Measurements from ENCODE around the gene CCNK.

CCNK gene

DNA sequence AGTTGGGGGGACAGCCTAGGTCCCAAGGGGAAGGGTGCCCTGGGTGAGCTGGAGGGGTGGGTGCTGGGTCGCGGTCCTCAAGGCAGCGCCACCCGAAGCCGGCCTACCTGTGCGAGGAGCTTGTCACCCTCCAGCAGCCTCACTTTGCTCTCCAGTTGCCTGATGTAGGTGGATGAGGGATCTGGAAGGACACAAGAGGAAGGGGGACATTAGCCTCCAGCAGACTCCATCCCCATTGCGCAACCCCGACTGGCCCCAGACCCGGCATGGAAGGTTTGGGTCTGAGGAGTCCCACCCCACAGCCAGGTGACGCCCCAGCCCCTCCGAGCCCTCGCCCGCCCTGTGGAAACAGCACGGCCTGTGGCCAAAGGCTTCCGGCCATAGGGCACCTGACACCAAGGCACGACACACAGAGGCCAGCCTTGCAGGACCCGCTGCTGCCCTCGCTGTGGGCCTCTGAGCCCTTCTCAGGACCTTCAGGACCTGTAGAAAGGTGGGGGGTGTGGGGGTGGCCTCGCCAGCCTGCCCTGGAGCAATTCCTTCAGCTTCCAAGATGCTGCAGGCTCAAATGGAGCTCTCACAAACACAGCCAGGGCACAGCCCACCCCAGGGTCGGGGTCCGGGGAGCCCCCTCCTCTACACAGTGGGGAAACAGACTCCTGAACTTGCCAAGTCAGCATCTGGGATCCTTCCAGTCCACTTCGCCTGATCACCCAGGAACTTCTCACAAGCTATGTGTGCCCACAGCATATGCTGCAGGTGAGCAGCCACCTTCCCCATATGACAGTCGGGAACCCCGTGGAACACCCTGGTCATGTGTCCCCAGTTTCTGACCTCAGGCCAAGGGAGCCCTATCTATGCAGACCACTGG is 54.9 kb downstream of the CCNK start:
- no peak for DNase-seq (ENCODE audit: low spot score)

DNA sequence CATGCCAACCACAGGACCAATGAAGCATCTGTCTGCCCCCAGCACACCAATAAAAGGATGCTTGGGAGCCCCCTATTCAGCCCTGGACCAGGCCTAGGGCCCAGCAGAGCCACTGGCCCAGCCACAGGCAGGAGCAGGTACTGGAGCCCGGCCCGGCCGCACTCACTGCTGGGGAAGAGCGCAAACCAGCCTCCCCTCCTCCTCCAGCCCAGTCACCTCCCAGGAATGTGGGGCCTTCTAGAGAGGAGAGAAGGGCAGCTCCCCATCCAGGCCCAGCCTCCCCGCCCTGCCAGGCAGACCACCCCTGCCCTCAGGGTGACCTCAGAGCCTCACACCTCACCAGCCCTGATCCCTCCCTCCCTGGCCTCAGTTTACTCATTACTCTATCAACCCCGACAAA is 56.2 kb downstream of the CCNK start:
- DNase-seq (ENCODE audit: low spot score), result no peak

- DNase-seq (ENCODE audit: low spot score), result no peak
These were observed 57.1 kb downstream of the CCNK start for GRCh38 chr14:99538275-99538674.

DNA sequence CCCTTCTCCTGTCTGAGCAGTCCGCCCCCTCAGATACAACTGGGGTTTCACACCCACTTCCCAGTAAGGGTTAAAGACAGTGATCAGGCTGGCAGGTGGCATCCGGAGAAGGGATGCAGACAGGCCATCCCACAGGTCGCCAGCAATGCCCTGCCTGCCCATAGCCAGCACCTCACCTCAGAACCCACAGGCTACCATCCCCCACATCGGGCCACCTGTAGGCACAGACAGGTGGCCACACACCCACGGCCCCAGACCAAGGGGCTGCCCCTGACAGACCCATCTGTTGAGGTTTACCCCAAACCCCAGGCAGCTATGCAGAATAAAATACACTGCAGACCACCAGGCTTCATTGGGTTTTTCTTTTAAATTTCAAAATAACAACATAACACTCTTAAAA is 57.5 kb downstream of the CCNK start:
- no peak for DNase-seq (ENCODE audit: low spot score)

- no peak for DNase-seq (ENCODE audit: low spot score)
These were observed 58.3 kb downstream of the CCNK start for GRCh38 chr14:99539491-99539890.

DNA sequence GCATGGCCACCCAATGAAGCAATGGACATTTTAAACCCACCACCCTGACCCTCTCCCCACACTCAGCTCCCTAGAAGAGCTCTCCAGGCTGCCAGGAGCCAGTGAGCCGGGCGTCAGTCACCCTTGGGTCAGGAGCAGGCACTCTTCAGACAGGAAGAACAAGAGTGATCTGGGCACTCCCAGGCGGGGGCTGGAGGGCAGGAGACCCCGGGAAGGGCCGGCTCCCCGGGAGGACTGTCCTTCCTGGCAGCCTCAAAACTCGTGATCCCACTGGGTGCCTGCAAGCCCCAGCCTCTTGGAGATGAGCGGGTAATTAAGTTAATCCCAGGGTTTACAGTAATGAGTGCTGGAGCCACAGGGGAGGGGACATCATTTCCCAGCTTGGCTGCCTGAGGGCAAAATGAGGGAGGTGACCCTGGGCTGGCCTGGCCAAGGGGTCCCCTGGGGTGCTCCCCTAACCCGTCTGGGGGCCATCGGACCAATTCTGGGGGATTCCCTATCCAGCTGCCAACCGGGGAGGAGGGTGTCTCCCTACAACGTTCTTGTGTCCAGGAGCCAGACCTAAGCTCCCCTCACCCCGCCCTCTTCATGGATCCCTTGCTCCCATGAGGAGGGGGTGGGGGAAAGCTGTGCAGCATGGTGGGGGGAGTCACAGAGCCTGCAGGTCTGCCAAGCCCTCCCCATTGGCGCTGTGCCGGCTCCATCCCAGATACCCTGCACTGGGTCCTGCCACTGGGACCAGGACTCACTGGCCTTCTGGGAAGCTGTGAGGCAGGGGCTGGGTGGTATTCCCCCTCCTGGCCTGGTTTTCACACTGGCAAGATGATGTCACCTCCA is 59.2 kb downstream of the CCNK start:
- DNase-seq (ENCODE audit: low spot score), result no peak

DNA sequence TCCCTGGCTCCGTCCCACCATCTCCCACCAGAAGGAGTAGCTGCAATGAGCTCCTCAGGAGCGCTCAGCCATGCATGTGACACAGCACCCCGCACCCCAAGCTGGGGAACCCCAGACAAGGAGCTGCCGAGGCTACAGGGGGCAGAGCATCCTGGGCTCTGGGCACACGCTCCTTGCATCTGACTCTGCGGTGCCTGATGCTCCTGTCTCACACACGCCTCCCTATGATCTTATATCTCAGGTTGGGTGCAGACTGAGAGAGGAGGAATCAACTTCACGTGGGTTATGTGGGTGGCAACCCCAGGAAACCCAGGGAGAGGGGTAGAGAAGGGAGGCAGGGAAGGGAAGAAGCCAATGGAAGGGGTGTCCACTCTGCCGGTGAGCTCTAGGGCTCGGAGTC is 60.0 kb downstream of the CCNK start:
- DNase-seq (ENCODE audit: low spot score), result no peak

GRCh38 chr14:99541677-99542470 is 60.7 kb downstream of the CCNK start:
- DNase-seq (ENCODE audit: low spot score), result no peak

DNA sequence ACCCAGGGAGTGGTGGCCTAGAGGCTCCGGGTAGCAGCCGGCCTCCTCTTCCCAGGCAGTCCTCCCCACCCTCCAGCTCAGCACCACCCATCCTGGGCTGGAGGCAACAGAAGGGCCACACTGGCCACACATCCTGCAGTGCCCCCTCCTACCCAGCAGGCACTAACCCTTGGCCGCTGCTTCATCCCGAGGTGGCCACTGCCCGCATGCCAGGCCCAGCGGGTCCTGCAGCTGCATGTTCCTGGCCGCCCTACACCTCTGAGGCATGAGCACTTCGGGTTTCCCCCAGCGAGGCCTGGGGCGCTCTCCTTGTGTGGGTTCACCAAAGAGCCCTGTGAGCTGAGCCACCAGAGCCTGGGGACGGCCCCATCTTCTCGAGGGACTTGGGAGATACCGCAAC is 61.4 kb downstream of the CCNK start:
- no peak for DNase-seq (ENCODE audit: low spot score)

DNA sequence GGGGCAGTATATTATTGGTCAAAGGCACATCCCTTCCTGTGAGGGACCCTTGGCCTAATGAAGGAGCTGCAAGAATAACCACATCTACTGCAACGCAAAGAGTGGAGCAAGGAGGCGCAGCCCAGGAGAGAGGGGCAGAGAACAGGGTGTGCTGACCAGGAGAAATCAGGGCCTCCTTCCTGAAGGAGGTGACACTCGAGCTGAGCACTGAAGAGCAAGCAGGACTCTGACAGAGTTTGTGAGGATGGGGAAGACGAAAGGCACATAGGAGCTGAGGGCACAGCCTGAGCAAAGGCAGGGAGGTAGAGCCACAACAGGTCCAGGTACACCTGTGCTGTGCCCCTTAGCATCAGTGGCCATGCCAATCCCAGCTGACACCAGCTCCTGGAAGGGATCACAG is 62.2 kb downstream of the CCNK start:
- no peak for DNase-seq (ENCODE audit: low spot score)

GRCh38 chr14:99543985-99544384 is 62.8 kb downstream of the CCNK start:
- no peak for DNase-seq (ENCODE audit: low spot score)

GRCh38 chr14:99544991-99545390 is 63.8 kb downstream of the CCNK start:
- no peak for DNase-seq (ENCODE audit: low spot score)

DNA sequence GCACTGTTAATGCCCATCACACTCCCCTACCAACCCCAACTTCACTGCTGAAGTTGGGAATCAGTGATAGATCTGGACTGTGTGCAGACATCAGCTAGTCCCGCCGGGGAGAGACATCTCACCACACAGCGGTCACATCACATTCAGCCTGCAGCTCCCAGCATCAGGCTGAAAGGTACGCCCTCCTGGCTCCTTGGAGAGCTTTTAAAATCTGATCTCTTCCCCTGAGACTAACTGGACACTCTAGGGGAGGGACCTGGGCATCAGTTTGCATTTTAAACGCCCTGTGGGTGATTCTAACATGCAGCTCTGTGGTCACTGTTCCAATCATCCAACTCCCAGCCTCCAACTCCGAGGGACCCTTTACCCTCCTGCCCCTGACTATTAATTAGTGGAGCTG is 64.4 kb downstream of the CCNK start:
- no peak for DNase-seq (ENCODE audit: low spot score)

GRCh38 chr14:99546234-99546879 is 65.1 kb downstream of the CCNK start:
- no peak for DNase-seq (ENCODE audit: low spot score)

DNA sequence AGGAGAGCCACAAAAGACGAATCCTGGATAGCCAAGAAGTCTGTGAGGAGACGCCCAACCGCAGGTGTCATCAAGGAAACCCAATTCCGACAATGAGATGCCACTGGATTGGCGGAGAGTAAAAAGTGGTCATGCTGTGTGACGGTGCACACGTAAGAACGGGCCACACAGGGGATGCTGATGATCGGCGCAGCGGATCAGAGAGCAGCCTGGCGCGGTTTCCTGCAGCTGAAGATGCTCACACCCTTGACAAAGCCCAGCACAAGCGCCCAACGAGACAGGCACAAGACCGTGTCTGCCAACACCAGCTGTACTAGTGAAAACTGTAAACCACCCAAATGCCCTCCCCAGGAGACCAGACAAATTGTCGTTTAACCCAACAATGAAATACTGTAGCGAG is 67.0 kb downstream of the CCNK start:
- peak; percentile 42 for DNase-seq (ENCODE audit: low spot score)

GRCh38 chr14:99548871-99549515 is 67.8 kb downstream of the CCNK start:
- no peak for DNase-seq (ENCODE audit: low spot score)

- DNase-seq (ENCODE audit: low spot score), result no peak
These were observed 68.5 kb downstream of the CCNK start for GRCh38 chr14:99549684-99550083.

DNA sequence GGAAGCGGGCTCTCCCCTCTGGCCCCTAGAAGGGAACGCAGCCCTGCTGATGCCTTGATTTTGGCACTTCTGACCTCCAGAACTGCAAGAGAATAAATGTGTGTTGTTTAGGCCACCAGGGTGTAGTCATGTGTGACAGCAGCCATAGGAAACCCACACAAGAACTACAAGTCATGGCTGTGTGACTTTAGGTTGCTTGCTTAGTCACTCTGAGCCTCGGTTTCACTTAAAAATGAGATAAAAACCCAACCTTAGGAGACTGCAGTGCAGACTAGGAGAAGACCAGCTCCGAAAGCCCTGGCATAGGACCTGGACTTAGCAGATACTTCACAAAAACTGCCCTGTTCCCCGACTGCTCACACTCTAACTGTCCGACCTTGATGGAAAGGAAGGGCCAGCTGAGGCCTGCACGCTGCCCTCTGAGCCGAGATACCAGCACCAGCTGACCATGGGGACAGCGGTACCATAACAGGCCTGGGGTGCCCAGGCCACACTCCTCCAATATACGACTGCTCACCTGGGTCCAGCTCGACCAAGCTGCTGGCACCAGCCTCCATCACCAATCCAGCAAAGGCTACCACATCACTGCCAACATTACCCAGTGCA is 69.3 kb downstream of the CCNK start:
- DNase-seq (ENCODE audit: low spot score), result no peak

DNA sequence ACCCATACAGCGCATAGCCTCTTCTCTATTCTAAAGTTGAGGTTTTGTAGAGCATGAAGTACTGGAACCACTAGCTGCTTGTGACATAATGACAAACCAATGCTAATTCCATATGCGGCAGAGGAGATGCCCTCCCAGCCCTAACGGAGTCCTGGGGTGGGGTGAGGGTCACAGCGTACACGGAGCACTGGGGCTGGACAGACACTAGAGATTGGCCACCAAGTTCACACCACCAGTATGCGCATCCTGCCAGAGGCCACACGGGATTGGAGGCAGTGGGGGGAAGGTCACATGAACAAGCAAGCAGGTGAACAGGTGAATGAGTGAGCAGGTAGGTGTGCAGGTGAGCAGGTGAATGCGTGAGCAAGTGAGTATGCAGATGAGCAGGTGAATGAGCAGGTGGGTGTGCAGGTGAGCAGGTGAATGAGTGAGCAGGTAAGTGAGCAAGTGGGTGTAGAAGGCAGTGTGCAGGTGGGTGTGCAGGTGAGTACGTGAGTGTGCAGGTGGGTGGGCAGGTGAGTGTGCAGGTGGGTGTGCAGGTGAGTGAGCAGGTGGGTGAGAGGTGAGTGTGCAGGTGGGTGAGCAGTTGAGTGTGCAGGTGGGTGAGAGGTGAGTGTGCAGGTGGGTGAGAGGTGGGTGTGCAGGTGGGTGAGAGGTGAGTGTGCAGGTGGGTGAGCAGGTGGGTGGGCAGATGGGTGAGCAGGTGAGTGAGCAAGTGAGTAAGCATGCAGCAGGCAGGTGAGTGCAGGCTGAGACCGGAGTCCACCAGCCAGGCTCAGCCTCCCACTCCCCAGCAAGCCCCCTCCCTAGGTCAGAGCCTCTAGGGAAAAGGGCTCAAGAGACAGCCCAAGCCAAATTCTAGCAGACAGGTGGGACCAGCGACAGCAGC is 70.1 kb downstream of the CCNK start:
- no peak for DNase-seq (ENCODE audit: low spot score)

GRCh38 chr14:99552021-99552553 is 70.9 kb downstream of the CCNK start:
- DNase-seq (ENCODE audit: low spot score), result no peak
